A673 (cell line): ENCODE data around the gene FNDC1.

Experiments
- EZH2 ChIP-seq: fragments of 200-600 bp; sonication (generic); IDR thresholded peaks from 2 replicates; pipeline ENCODE4 v1.6.1; 2017; ENCODE audit warnings: borderline replicate concordance, low read depth, mild to moderate bottlenecking, mixed read lengths, antibody characterized with exemption, low read length; ENCODE audit not compliant: poor library complexity, severe bottlenecking
- TF ChIP-seq, protein P1 (sequence below): fragments of 300-800, 200-600 bp; sonication (generic); conservative IDR thresholded peaks from 2 replicates; pipeline ENCODE4 v1.5.1; 2017; ENCODE audit warnings: low read depth, mild to moderate bottlenecking, antibody characterized with exemption, low read length, moderate library complexity, mixed read lengths

DNA sequence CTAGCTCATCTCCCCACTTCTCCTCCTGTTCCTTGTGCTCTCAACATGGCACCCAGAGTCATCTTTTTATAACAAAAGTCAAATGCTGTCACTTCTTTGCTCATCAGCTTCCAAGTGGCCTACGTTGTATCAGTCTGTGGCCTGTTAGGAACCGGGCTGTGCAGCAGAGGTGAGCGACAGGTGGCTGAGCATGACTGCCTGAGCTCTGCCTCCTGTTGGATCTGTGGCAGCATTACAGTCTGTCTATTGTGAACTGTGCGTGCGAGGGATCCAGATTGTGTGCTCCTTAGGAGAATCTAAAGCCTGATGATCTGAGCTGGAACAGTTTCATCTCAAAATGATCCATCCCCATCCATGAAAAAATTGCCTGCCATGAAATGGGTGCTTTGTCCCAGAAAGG is 129.6 kb downstream of the FNDC1 start:
- TF ChIP-seq, protein P1, sequence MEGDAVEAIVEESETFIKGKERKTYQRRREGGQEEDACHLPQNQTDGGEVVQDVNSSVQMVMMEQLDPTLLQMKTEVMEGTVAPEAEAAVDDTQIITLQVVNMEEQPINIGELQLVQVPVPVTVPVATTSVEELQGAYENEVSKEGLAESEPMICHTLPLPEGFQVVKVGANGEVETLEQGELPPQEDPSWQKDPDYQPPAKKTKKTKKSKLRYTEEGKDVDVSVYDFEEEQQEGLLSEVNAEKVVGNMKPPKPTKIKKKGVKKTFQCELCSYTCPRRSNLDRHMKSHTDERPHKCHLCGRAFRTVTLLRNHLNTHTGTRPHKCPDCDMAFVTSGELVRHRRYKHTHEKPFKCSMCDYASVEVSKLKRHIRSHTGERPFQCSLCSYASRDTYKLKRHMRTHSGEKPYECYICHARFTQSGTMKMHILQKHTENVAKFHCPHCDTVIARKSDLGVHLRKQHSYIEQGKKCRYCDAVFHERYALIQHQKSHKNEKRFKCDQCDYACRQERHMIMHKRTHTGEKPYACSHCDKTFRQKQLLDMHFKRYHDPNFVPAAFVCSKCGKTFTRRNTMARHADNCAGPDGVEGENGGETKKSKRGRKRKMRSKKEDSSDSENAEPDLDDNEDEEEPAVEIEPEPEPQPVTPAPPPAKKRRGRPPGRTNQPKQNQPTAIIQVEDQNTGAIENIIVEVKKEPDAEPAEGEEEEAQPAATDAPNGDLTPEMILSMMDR = no peak
- no peak for TF ChIP-seq EZH2
